Measurements from ENCODE around the gene GIMAP1. TPM values are rescaled to one million over a fixed set of nuclear protein-coding genes. Genes with fewer than 3 reads are reported as not detected.

Gene GIMAP1
- total RNA-seq, 1 donor from 2014 or later, result 4.1 TPM

DNA sequence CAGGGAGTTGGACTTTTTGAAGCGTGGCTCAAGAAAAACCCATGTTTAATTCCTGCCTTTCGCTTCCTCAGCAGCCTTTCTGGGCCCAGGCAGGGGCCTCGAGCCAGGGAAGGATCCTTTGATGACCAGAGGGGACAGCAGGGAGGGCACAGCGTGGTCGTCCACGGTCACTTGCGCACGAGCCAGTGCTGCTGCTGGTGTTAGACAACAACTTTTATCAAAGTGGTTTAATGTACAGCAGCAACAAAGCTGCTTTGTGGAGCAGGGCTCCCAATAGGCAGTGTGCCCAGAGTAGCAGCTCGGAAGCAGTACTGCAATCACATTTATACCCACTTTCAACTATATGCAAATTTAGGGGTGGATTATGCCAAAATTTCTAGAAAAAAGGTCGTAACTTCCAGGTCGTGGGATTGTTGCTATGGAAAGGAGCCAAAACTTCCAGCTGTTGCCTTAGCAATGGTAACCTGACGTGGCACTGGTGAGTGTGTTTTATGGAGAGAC, 6.1 kb downstream of the GIMAP1 start:
- no peak for DNase-seq (ENCODE audit: low spot score)

DNA sequence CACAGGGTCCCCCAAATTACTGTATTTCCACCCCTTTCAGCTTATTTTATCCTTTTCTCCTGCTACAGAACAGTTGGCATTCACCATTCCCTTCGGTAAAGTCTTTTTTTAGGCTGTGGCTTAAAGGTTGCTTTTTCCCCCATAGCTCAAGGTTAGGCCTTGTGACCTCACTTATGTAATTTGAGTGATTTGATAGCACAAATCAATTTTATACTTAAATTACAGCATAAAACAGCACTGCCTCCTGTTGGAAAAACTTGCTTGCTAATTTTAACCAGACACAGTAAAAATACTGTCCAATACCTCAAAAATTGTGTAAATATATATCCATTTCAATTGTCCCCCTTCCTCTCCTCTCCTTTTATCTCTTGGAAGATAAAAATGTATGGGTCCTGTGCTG, 7.1 kb downstream of the GIMAP1 start:
- DNase-seq (ENCODE audit: low spot score), result no peak

DNA sequence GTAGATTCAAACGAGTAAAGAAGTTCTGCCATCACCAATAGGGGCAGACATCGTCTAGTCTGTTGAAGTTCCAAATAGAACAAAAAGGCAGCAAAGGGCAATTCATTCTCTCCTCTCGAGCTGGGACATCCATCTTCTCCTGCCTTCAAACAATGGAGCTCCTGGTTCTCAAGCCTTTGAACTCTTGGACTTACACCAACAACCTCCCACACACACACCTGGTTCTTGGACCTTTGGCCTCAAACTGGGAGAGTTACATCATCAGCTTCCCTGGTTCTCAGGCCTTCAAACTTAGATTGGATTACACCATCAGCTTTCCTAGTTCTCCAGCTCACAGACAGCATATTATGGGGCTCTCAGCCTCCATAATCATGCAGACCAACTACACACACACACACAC, 11.0 kb downstream of the GIMAP1 start:
- DNase-seq (ENCODE audit: low spot score), result no peak

DNA sequence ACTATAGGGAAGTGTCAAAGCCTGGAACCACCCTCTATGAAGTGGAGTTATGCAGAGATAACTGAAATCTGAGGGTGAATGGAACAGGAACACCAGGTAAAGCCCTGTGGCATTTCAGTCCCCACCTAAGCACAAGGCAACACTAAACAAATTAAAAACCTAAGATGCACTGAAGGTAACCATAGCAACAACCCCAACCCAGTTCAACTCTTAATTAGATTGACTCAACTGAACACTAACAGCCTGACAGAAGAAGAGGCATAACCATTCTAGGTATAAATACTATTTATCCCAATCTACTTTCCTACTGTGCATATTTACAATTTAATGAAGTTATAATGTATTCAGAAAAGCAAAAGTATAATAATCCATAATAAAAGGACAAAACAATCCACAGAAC, 11.6 kb downstream of the GIMAP1 start:
- no peak for DNase-seq (ENCODE audit: low spot score)

DNA sequence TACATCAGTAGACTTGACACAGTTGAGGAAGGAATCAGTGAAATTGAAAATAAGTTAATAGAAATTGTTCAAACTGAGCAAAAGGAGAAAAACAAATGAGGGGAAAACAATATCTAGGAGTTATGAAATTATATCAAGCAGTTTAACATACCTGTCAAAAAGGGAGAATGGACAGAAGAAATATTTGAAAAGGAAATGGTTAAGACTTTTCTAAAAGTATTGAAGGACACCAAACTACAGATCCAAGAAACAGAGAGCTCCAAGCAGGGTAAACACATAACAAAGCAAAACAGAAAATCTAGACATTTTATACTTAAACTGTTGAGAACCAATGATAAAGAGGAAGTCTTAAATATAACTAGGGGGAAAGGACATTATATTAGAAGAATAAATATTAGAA, 12.2 kb downstream of the GIMAP1 start:
- DNase-seq (ENCODE audit: low spot score), result no peak

DNA sequence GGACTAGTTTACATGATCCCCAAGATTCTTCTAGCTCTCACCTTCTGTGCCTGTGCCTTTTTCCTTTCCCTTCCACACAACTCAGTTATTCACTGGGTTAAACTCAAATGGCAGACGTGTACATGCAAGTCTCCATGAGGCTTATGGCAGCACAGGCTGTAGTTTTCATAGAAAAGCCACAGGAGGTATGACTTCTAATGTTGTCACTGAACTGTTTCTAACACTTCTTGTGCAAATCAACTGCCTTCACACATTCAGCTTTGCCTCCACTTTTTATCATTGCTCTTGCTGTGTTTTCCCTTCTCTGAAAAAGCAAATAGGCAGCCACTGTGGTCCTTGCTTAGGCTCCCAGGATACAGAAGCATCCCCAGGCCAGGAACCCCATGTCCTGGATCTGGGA, 15.5 kb downstream of the GIMAP1 start:
- DNase-seq (ENCODE audit: low spot score), result no peak

DNA sequence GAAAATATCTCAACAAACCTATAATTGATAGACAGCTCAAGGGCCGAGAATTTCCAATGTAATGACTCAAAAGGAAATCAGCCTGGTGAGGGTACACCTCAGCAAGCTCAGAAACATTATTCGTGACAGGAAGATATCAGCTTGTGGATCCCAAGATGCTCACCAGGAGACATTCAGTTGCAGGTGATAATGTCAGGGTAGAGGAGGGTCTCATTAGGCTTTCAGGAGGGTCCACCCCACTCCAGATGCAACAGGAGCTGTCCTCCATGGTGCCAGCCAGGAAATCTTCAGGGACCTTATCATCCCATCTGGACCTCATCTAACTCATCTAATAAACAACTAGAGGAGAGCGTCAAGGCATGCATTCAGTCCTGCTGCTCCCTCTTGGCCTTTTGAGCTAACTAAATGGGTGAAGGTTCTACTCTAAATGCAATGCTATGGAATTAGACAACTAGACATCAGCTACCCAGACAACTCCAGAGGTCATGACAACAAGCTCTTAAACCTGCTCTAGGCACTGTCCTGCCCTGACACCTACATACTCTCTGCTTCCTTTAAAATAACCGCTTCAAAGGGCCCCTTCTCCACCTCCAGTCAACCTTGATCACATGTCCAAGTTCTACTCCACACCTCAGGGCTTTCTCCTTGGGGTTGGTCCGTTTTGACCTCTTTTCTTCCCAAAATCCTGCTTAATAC, 16.5 kb downstream of the GIMAP1 start:
- DNase-seq (ENCODE audit: low spot score), result no peak

DNA sequence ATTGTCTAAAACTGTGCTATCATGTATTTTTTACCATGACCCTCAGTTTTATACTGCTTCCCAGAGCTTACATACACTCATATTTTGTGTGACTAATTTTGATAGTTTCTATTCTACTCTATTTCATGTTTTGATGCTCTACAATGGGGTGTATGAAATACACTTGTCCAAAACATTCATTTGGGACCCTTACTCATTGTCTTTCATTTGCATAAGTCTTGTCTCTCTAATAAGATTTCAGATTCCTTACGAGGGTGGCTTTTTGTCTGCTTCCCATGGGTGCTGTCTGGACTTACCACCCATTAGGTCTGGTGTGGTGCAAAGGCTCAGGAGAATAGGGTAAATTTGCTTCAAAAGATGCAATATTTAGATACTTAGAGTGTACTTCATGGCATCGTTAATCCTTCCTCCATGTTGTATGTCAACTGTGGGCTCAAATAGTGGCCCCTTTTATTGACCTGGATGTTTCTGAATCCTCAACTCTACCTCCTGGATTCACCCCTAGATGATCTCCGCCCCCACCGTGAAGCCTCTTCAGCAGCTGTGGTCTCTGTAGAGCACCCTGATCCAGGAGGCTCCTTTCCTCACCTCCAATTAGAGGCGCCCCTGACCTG, 17.2 kb downstream of the GIMAP1 start:
- DNase-seq (ENCODE audit: low spot score), result no peak

DNA sequence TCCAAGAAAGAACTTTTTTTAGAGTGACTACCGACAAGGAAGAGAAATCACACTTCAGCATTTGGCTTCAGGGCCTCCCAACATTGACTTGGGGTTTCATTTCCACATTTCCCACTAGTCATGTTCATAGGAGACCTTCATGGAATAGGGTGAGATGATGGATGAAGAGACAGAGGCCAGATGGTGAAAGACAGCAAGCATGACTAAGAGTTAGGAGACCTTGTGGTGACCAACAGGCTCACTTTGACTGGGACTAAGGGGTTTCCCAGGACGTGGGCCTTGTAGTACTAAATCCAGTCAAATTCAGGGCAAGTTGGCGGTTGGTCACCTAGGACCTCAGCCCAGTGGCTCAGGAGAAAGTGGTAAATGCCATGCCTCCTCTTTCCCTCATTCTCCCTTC, 17.8 kb downstream of the GIMAP1 start:
- DNase-seq (ENCODE audit: low spot score), result no peak

DNA sequence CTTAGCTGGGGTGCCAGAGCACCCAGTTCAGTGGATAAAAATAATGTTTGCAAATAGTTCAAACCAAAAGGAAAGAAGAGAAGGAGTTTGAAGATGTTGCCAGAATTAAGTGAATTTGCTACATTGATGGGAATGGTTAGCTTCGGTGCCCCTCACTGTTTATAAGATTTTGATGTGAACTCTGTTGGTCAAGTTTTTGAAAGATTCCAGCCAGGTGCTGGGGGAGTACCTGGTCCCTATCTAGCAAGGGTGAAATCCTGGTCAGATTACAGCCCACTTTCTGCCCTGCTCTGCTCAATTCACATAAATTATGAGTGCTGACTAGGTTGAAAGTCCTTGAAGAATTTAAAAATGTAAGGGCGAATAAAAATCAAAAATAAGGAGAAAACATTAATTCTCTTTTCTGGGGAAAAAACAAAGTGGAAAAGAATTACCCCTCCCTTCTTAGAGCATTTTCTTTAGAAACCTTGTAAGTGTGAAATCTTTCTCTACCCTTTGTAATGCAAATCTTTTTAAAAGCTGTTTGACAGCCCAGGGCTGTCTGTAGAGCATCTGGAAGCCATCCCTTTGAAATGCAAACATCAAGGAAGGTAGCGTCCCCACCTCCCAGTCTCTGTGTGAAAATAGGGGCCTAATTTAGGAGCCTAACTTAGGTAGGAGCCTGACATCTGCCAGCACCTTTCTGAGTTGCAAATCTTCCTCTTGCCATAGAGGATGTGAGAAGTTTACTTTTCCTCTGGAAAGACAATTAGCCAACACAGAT, 19.4 kb downstream of the GIMAP1 start:
- no peak for DNase-seq (ENCODE audit: low spot score)

DNA sequence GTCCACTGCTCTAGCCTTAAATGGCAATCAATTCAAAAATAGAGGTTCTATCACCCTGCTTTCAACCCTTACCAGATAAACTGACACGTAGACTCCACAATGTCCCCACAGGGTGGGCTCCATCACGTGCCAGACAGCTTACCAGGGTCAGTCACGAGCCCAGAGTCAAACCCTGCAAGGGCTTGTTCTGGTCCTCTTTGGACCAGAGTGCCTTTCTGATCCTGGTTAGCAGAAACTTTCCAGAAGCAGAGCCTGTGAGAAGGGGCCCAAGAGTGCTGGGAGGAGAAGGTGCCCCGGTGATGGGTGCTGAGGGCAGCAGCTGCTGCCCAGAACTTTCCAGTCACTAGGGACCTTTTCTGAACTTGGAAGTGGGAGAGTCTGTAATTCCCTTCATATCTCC, 20.5 kb downstream of the GIMAP1 start:
- DNase-seq (ENCODE audit: low spot score), result no peak

DNA sequence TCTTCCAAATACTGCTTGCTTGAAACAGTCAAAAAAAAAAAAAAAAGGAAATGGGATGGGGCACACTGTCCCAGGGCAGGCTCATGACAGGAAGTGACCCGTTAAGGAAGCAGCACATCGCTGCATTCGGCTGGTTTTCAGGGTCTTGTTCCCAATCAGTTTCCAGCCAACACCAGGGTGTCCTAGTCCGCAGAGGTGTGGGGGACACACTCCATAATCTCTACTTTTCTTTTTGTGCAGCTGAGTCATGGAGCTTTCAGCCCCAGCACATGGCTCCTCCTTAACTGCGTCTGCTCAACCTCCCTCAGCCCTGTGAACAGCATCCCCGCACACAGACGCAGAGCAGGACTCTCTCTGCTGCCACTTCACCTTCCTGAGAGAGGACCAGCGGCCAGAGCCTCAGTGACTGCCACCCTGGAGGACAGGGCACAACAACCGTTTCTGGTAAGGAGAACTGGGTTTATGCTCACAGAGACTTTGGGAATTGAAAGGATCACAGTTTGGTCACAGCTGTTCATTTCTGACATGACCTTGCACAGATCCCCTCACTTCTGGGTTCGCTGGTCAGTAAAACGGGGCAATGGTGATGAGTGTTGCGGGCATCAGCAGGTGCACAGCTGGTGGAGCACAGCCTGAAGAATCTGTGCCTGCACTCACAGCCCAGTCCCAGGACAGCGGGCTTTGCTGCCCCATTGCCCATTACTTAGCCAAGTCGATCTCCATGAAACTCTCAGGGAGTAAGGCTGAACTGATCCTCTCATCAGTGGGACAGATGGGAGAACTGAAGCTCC, 21.0 kb downstream of the GIMAP1 start, which contains the start of gene GIMAP5:
TSS of gene GIMAP5 (plus strand) at position 154 of the 791 bp plus-strand sequence. CDS start 3,467 bp downstream, outside the sequence.
- no peak for DNase-seq (ENCODE audit: low spot score)

DNA sequence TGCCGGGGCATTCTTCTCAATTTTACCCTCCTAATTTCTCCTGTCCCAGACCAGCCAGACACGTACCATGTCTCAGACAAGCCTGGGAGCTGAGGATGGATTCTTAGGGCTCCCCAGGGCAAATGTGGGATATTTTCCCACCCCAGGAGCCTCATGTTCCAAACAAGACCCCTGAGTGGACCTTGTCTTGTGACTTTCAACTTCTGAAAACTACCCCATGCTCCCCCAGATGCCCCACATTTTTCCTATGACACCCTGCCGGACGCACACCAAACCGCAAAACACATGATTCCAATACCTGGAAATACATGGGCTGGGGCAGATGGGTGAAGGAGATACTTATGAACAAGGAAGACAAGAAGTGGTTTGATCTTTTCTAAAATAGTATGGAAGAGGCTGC, 21.7 kb downstream of the GIMAP1 start:
- no peak for DNase-seq (ENCODE audit: low spot score)

DNA sequence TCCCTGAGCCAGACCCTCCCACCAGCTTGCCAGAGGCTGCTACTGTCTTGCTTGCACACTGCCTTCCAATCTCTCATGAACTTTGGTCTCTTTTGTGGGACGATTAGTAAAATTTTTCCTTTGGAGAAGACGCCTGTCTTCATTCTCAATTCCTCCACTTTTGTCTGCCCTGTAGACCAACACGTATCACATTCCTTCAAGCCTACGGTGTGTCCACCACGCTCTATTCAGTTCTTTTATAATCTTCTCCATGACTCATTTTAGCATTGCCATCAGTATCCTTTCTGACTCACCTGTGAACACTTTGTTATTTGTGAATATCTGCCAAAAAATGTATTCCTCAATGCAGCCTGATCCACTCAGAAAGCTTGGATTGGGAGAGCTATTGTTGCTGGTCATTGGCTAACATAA, 22.2 kb downstream of the GIMAP1 start:
- no peak for DNase-seq (ENCODE audit: low spot score)

DNA sequence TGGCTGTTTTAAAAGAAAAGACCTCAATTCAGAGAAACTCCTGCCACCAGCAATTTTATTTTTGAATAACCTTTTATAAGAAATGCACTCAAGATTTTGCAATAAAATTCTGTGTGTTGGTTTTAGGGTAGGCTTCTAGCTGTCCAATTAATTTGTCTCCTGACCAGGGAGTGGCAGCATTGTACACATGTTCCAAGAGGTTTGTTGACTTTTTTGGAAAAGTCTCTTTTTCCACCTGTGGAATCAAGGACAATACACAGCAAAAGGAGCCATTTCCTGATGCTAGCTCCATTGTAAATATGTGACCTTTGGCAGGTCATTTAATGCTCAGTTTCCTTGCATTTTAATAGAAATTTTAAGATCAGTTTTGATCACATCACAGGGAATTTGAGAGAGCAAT, 22.6 kb downstream of the GIMAP1 start:
- DNase-seq (ENCODE audit: low spot score), result no peak

DNA sequence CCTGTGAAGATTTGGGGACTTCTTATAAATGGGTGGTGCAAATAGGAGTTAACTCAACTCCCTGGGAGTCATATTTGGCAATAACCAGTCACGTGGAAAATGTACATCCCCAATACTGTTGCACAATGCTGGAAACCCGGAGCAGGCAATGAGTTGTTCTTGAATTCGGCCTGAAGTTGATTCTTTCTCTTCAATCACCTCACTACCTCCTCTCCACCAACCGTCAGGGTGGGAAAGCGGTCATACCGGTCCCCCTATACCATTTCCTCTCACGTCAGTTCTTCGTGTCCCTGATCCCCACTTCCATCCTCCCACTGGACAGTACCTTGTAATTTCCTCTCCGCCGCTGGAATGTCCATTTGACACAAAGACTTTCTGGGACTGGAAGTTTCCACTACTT, 23.6 kb downstream of the GIMAP1 start:
- DNase-seq (ENCODE audit: low spot score), result no peak

DNA sequence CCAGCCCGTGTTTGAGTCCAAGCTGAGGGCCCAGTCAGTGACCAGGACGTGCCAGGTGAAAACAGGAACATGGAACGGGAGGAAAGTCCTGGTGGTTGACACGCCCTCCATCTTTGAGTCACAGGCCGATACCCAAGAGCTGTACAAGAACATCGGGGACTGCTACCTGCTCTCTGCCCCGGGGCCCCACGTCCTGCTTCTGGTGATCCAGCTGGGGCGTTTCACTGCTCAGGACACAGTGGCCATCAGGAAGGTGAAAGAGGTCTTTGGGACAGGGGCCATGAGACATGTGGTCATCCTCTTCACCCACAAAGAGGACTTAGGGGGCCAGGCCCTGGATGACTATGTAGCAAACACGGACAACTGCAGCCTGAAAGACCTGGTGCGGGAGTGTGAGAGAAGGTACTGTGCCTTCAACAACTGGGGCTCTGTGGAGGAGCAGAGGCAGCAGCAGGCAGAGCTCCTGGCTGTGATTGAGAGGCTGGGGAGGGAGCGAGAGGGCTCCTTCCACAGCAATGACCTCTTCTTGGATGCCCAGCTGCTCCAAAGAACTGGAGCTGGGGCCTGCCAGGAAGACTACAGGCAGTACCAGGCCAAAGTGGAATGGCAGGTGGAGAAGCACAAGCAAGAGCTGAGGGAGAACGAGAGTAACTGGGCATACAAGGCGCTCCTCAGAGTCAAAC, 26.0 kb downstream of the GIMAP1 start:
- no peak for DNase-seq (ENCODE audit: low spot score)

DNA sequence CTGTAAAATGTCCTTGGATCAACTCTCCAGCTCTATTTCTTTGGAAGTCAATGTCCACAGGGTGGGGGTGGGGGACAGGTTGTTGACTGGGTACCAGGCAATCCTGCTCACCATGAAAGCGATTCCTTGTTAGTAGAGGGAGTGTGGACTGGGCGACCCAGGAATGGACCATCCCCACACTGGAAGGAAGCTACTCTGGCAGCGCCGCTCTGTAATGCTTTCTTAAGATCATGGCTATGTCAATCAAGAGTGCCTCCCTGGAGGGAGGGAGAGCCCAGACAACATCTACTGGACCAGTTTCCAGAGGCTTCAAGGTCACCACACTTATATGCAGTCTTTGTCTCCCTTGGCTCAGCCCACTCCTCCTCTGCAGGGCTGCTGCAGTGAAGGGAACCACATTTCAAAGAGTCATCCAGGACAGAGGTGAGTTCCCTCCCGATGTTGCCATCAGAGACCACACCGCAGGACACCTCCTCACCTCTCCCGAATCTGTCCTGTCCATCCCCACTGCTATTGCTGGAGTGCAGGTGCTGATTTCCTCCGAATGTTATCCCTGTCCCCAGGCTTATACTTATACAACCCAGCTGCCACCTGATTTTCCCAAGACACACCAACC, 27.7 kb downstream of the GIMAP1 start:
- DNase-seq (ENCODE audit: low spot score), result no peak

DNA sequence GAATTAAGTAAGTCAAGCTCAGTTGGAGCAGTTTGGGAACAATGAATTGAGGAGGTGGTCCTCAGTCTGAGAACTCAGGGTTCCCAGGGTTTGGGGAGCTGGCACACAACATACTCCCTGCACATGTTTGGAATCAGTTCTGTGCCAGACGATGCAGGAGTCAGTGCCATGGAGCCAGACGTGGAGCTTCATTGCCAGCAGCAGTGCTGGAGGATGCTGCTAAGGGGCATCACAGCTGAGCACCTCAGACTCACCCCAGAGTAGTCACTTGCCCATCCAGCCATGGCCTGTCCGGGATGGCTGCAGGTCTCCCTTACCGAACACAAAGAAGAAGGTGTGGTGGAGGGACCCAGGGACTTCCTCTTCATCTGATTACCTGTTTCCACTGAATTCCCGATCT, 28.7 kb downstream of the GIMAP1 start:
- no peak for DNase-seq (ENCODE audit: low spot score)

DNA sequence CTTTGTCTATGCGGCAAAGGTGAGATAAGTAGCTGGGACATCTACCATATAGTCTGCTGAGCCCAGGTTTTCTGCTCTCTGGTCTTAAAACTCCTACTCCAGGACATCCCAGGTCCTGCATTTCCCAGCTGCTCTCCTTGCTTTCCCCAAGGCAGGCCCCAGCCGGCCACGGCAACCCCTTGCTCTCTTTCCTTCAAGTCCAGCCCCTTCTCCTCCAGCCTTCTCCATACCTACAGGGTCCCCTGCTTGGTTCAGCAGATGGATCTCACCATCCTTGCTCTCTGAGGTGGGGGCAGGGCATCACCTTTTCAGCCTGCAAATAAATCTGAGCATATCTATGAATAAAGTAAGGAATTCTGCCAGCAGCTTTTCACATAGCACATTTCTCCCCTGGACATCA, 29.5 kb downstream of the GIMAP1 start:
- DNase-seq (ENCODE audit: low spot score), result no peak

DNA sequence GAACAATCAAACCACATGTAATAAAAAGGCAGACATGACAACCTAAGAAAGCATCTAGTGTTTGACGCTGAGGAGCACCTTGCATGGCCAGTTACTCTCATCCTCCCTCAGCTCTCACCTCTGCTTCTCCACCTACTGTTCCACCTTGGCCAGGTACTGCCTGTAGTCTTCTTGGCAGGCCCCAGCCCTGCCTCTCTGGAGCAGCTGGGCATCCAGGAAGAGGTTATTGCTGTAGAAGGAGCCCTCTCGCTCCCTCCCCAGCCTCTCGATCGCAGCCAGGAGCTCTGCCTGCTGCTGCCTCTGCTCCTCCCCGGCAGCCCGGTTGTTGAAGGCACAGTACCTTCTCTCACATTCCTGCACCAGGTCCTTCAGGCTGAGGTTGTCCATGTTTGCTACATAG, 30.5 kb downstream of the GIMAP1 start:
- no peak for DNase-seq (ENCODE audit: low spot score)

All from umbilical cord (tissue), 2 donors.